CD4-positive, alpha-beta T cell (primary cell): ENCODE measurements around the gene G6PC1. TPM values are rescaled to one million over a fixed set of nuclear protein-coding genes. Genes with fewer than 3 reads are reported as not detected.
"Not testable (repeated sequence)": the region's sequence is repeated elsewhere in the genome, so short reads cannot be mapped to it uniquely, and the experiment has no call there.

Experiments used
- ATAC-seq: fragments of 200-7000 bp; cut with Tn5 transposase; one replicate; pipeline ENCODE4 v1.10.0; 2022; ENCODE audit warnings: mild to moderate bottlenecking; ENCODE audit not compliant: poor library complexity
- CTCF ChIA-PET: fragments of 350-600 bp; sonication (Branson Sonifier 250); formaldehyde crosslinking; loops from one replicate; lab custom pipeline; 2021; ENCODE audit warnings: antibody characterized with exemption, inconsistent platforms; lab: Charles Lee
- POLR2A ChIA-PET: fragments of 350-600 bp; sonication (Branson Sonifier 250); formaldehyde crosslinking; loops from one replicate; lab custom pipeline; 2021; ENCODE audit warnings: antibody characterized with exemption, inconsistent platforms; lab: Charles Lee
- DNase-seq, 14 experiments: peaks; one replicate each; pipeline ENCODE4 v3.0.0-alpha.2; 2013 to 2020; ENCODE audit warnings: mixed read lengths in 2 of 14
- H3K27ac ChIP-seq, 2 donors: one replicate each; pipeline versions ENCODE4 v1.5.1 to v1.7.0; 2013; ENCODE audit warnings: low read length in 2 of 2, low read depth in 1 of 2, mild to moderate bottlenecking in 1 of 2
- H3K27me3 ChIP-seq, 2 experiments: 1 replicate in 1 of 2; 2 replicates in 1 of 2; pipeline versions ENCODE4 v1.6.1 to v1.7.0; 2013; ENCODE audit warnings: low read length in 2 of 2, control low read depth in 1 of 2, mild to moderate bottlenecking in 1 of 2, moderate library complexity in 1 of 2; ENCODE audit not compliant: insufficient read depth in 2 of 2, control insufficient read depth in 1 of 2
- H3K36me3 ChIP-seq: one replicate; pipeline ENCODE4 v1.6.1; 2013; ENCODE audit warnings: low read length, control low read depth; ENCODE audit not compliant: insufficient read depth
- H3K4me1 ChIP-seq: one replicate; pipeline ENCODE4 v1.6.1; 2013; ENCODE audit warnings: low read length, control low read depth; ENCODE audit not compliant: insufficient read depth
- H3K4me3 ChIP-seq: one replicate; pipeline ENCODE4 v1.5.1; 2013; ENCODE audit warnings: mild to moderate bottlenecking, low read length, moderate library complexity
- H3K9me3 ChIP-seq, 2 experiments: 1 replicate in 1 of 2; 2 replicates in 1 of 2; pipeline versions ENCODE4 v1.6.1 to v1.7.0; 2013; ENCODE audit warnings: low read length in 2 of 2, mild to moderate bottlenecking in 2 of 2, control low read depth in 1 of 2, moderate library complexity in 1 of 2; ENCODE audit not compliant: control insufficient read depth in 1 of 2, insufficient read depth in 1 of 2
- H3K27ac Mint-ChIP-seq: one replicate; pipeline ENCODE4 v1.8.0; 2020; ENCODE audit warnings: mixed read lengths
- H3K27me3 Mint-ChIP-seq: one replicate; pipeline ENCODE4 v1.8.0; 2021; ENCODE audit warnings: mixed read lengths
- H3K36me3 Mint-ChIP-seq: one replicate; pipeline ENCODE4 v1.8.0; 2021; ENCODE audit warnings: low read depth, mixed read lengths
- H3K4me1 Mint-ChIP-seq: one replicate; pipeline ENCODE4 v1.8.0; 2021; ENCODE audit warnings: low read depth, mixed read lengths
- H3K4me3 Mint-ChIP-seq: one replicate; pipeline ENCODE4 v1.8.0; 2020; ENCODE audit warnings: mild to moderate bottlenecking, mixed read lengths
- H3K9me3 Mint-ChIP-seq: one replicate; pipeline ENCODE4 v1.8.0; 2020; ENCODE audit warnings: mixed read lengths
- intact Hi-C, 2 experiments: fragments of 100-400 bp; cut with DNase I in 1 of 2; cut with micrococcal nuclease in 1 of 2; formaldehyde crosslinking; loops; one replicate each; pipeline versions ENCODE4 v1.15.1 to v1.9.0; 2023 to 2025; cut with DNase I, micrococcal nuclease
- total RNA-seq, 174 experiments: library from RNA in 2 of 174; stranded (reverse) in 2 of 174; gene quantifications; one replicate each; pipeline ENCODE4 v1.2.3 and lab custom pipeline; 2021 to 2026
- TF ChIP-seq, protein P1 (sequence below): fragments of 200-600 bp; IDR thresholded peaks from one replicate; pipeline ENCODE4 v1.8.0; 2022; ENCODE audit warnings: antibody characterized with exemption, mild to moderate bottlenecking

Gene G6PC1
- total RNA-seq, 2 experiments from 2014 or later = not detected

DNA sequence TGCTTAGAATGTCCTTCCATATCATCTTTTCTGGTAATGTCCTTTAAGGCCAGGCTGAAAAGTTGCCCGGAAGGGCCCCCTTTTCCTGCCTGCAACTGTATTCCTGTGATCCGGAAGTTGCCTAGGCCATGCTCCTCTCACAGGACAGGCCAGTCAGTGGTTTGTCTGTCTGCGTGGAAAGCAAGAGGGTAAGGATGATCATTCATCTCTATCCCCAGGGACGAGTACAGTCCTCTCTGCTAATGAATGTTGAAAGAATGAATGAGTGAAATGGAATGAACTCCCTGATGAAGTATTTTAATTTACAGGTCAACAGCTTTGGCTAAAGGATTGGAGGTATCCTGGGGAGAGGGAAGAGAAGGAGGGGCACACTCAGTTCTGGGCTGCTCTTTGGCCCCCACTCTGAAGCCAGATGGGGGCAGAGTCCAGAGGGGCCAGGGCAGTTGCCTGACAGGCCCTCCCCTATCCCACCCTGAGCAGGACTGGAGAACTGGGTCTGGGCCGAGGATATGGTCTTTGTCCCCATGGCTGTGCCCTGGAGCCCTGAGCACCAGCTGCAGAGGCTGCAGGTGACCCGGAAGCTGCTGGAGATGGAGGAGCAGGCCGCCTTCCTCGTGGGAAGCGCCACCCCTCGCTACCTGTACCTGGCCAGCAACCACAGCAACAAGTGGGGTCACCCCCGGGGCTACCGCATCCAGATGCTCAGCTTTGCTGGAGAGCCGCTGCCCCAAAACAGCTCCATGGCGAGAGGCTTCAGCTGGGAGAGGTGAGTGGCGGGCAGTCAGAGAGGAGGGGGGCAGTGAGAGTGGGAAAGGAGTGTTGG lies 46.4 kb upstream of the G6PC1 start:
- ChIA-PET POLR2A (no interaction called here), CTCF (no interaction called here)
- Histone ChIP-seq H3K4me3 (no peak overlapping the region), H3K27ac (no peak overlapping the region), H3K4me1 (no peaks in the 10 kb centered on the region), H3K36me3 (no peaks in the 10 kb centered on the region), H3K27me3 (peaks cover 0 to 2% of the 10 kb centered on the region in 2 experiments), H3K9me3 (no peaks in the 10 kb centered on the region)
- no peaks in the 10 kb centered on the region for H3K27me3 Mint-ChIP-seq
- no peaks in the 10 kb centered on the region for H3K9me3 Mint-ChIP-seq
- H3K27ac Mint-ChIP-seq = no peak overlapping the region
- no peaks in the 10 kb centered on the region for H3K36me3 Mint-ChIP-seq
- DNase-seq (no peak), ATAC-seq (no peak)
- intact Hi-C loops = no loop called here
- H3K4me1 Mint-ChIP-seq = no peaks in the 10 kb centered on the region
- H3K4me3 Mint-ChIP-seq = no peak overlapping the region
- TF ChIP-seq, protein P1, sequence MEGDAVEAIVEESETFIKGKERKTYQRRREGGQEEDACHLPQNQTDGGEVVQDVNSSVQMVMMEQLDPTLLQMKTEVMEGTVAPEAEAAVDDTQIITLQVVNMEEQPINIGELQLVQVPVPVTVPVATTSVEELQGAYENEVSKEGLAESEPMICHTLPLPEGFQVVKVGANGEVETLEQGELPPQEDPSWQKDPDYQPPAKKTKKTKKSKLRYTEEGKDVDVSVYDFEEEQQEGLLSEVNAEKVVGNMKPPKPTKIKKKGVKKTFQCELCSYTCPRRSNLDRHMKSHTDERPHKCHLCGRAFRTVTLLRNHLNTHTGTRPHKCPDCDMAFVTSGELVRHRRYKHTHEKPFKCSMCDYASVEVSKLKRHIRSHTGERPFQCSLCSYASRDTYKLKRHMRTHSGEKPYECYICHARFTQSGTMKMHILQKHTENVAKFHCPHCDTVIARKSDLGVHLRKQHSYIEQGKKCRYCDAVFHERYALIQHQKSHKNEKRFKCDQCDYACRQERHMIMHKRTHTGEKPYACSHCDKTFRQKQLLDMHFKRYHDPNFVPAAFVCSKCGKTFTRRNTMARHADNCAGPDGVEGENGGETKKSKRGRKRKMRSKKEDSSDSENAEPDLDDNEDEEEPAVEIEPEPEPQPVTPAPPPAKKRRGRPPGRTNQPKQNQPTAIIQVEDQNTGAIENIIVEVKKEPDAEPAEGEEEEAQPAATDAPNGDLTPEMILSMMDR = no peak

DNA sequence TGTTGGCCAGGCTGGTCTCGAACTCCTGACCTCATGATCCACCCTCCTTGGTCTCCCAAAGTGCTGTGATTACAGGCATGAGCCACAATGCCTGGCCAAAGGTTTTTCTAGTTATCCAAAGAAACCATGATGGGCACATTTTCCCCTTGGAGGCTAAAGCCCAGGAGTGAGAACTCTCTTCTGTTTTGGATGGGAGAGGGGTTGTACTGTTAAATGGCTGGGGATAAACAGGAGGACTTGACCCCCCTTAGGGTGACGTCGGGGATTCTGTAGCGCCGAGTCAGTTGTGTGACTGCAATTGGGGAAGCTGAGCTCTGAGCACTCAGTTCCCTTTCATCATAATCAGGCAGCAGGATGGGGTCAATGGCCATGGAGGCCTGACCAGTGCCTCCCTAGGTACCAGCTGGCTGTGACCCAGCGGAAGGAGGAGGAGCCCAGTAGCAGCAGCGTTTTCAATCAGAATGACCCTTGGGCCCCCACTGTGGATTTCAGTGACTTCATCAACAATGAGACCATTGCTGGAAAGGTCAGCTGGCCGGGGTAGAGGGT lies 45.5 kb upstream of the G6PC1 start:
- no peaks in the 10 kb centered on the region for H3K9me3 ChIP-seq
- TF ChIP-seq, protein P1 = no peak
- H3K4me1 Mint-ChIP-seq = no peaks in the 10 kb centered on the region
- no peaks in the 10 kb centered on the region for H3K27me3 Mint-ChIP-seq
- ChIA-PET CTCF (no interaction called here), POLR2A (no interaction called here)
- ATAC-seq (no peak), DNase-seq (no peak)
- H3K27ac ChIP-seq = no peak overlapping the region
- H3K4me3 ChIP-seq = no peak overlapping the region
- no peaks in the 10 kb centered on the region for H3K9me3 Mint-ChIP-seq
- intact Hi-C loops = no loop called here
- peaks cover 0 to 2% of the 10 kb centered on the region in 2 experiments for H3K27me3 ChIP-seq
- H3K4me3 Mint-ChIP-seq = no peak overlapping the region
- H3K36me3 ChIP-seq = no peaks in the 10 kb centered on the region
- no peaks in the 10 kb centered on the region for H3K4me1 ChIP-seq
- no peak overlapping the region for H3K27ac Mint-ChIP-seq
- H3K36me3 Mint-ChIP-seq = no peaks in the 10 kb centered on the region

GRCh38 chr17:42856093-42856492 lies 44.5 kb upstream of the G6PC1 start:
- intact Hi-C loops = not testable (repeated sequence)

DNA sequence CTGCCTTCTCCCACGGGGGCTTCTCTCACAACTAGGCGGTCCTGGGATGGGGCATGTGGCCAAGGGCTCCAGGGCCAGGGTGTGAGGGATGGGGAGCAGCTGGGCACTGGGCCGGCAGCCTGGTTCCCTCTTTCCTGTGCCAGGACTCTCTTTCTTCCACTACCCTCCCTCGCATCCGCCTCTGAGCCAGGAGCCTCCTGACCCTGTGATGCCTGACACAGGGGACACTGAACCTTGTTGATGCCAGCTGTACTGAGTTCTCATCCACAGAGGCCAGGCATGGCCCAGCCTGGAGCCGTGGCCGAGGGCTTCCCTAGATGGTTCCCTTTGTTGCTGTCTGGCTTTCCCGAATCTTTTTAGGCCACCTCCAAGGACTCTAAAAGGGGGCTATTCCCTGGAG lies 44.1 kb upstream of the G6PC1 start:
- CTCF ChIA-PET, H3K4me1 ChIP-seq, H3K9me3 Mint-ChIP-seq, H3K27ac Mint-ChIP-seq, H3K4me3 ChIP-seq, ATAC-seq, H3K27me3 Mint-ChIP-seq, H3K36me3 ChIP-seq, H3K4me1 Mint-ChIP-seq, H3K27ac ChIP-seq, DNase-seq, H3K27me3 ChIP-seq, POLR2A ChIA-PET, H3K36me3 Mint-ChIP-seq, intact Hi-C loops, H3K9me3 ChIP-seq, H3K4me3 Mint-ChIP-seq: not testable (repeated sequence)

More at GRCh38 chr17:42856093-42856492, 44.5 kb upstream of the G6PC1 start:
- H3K4me1 Mint-ChIP-seq, POLR2A ChIA-PET, H3K27me3 ChIP-seq, H3K4me1 ChIP-seq, H3K9me3 ChIP-seq, H3K4me3 Mint-ChIP-seq, ATAC-seq, CTCF ChIA-PET, H3K27ac ChIP-seq, H3K27ac Mint-ChIP-seq, H3K4me3 ChIP-seq, H3K36me3 ChIP-seq, H3K27me3 Mint-ChIP-seq, H3K36me3 Mint-ChIP-seq, DNase-seq, H3K9me3 Mint-ChIP-seq: not testable (repeated sequence)
